Body of pancreas (tissue), 4 donors: Measurements from ENCODE around the gene NBPF12. TPM values are rescaled to one million over a fixed set of nuclear protein-coding genes. Genes with fewer than 3 reads are reported as not detected.
A peak's percentile ranks its signal among the peaks of the same experiment; 100 is the strongest.
"Not testable (repeated sequence)": the region's sequence is repeated elsewhere in the genome, so short reads cannot be mapped to it uniquely, and the experiment has no call there.

Experiments used
- ATAC-seq: fragments of 150-250 bp; one replicate; pipeline ENCODE4 v1.9.1; 2016
- DNase-seq, 4 donors: peaks; one replicate each; pipeline ENCODE4 v3.0.0-alpha.2; 2019
- H3K27ac ChIP-seq, 4 donors: fragments of 200-600 bp; sonication (generic); 1 replicate in 3 of 4; 2 replicates in 1 of 4; pipeline versions ENCODE4 v1.5.1 to v1.6.1; 2016 to 2019; ENCODE audit warnings: mild to moderate bottlenecking in 1 of 4, mixed read lengths in 1 of 4, moderate library complexity in 1 of 4
- H3K27me3 ChIP-seq, 2 donors: fragments of 200-600 bp; sonication (generic); one replicate each; pipeline ENCODE4 v1.6.0; 2016; ENCODE audit warnings: mild to moderate bottlenecking in 1 of 2
- H3K36me3 ChIP-seq, 2 donors: fragments of 200-600 bp; sonication (generic); replicated peaks in 1 of 2; 2 replicates each; pipeline ENCODE4 v1.5.1; 2016; ENCODE audit warnings: low read depth in 2 of 2; ENCODE audit not compliant: insufficient read depth in 1 of 2
- H3K4me1 ChIP-seq: fragments of 200-600 bp; sonication (generic); one replicate; pipeline ENCODE4 v1.6.0; 2016
- H3K4me3 ChIP-seq, 2 donors: fragments of 200-600 bp; sonication (generic); 1 replicate in 1 of 2; 2 replicates in 1 of 2; pipeline ENCODE4 v1.5.1; 2016 to 2019
- H3K9me3 ChIP-seq, 3 donors: fragments of 200-600 bp; sonication (generic); 1 replicate in 2 of 3; 2 replicates in 1 of 3; pipeline ENCODE4 v1.5.1; 2016
- WGBS, 2 donors: methylation state at CpG; one replicate each; pipeline ENCODE4 v1.1.5; 2017; 5-methylcytosine and 5-hydroxymethylcytosine counted together
- intact Hi-C: fragments of 100-400 bp; cut with DNase I; formaldehyde crosslinking; loops from one replicate; pipeline ENCODE4 v1.15.1; 2023
- total RNA-seq, 2 donors: library from RNA; depleted of rRNA; stranded (reverse); fragments of >200 nt; gene quantifications; one replicate each; pipeline ENCODE4 v1.1.0, GENCODE V29; 2016
- TF ChIP-seq, protein P1 (sequence below), 7 experiments: fragments of 450-650 bp in 4 of 7; fragments of 200-600 bp in 3 of 7; sonication (generic) in 3 of 7; IDR thresholded peaks; one replicate each; pipeline ENCODE4 v1.5.1; 2016 to 2019; ENCODE audit warnings: antibody characterized with exemption in 7 of 7

NBPF12 gene
- total RNA-seq, 2 donors from 2014 or later = 28.3 to 32.0 TPM

DNA sequence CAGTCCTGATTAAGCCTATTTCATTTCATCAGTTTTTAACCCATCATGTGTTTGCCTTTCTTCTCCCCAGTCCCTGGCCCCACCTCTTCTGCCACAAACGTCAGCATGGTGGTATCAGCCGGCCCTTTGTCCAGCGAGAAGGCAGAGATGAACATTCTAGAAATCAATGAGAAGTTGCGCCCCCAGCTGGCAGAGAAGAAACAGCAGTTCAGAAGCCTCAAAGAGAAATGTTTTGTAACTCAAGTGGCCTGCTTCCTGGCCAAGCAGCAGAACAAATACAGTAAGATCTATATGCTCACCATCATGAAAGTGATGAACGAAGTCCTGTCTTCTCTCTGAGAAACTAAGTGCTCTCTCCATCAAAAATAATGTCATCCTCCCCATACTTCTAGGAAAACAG is 34.6 kb downstream of the NBPF12 start:
- H3K27ac ChIP-seq, ATAC-seq, H3K4me3 ChIP-seq, H3K9me3 ChIP-seq, H3K4me1 ChIP-seq, H3K36me3 ChIP-seq, H3K27me3 ChIP-seq, DNase-seq, intact Hi-C loops: not testable (repeated sequence)
- TF ChIP-seq, protein P1, sequence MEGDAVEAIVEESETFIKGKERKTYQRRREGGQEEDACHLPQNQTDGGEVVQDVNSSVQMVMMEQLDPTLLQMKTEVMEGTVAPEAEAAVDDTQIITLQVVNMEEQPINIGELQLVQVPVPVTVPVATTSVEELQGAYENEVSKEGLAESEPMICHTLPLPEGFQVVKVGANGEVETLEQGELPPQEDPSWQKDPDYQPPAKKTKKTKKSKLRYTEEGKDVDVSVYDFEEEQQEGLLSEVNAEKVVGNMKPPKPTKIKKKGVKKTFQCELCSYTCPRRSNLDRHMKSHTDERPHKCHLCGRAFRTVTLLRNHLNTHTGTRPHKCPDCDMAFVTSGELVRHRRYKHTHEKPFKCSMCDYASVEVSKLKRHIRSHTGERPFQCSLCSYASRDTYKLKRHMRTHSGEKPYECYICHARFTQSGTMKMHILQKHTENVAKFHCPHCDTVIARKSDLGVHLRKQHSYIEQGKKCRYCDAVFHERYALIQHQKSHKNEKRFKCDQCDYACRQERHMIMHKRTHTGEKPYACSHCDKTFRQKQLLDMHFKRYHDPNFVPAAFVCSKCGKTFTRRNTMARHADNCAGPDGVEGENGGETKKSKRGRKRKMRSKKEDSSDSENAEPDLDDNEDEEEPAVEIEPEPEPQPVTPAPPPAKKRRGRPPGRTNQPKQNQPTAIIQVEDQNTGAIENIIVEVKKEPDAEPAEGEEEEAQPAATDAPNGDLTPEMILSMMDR (IDR thresholded peaks at IDR 0.05) = peak in 2 of 7 experiments; percentile 2 to 16
- 28 to 44% methylated on average over 3 to 5 of the region's 5 CpGs for whole genome bisulfite sequencing, 2 donors

DNA sequence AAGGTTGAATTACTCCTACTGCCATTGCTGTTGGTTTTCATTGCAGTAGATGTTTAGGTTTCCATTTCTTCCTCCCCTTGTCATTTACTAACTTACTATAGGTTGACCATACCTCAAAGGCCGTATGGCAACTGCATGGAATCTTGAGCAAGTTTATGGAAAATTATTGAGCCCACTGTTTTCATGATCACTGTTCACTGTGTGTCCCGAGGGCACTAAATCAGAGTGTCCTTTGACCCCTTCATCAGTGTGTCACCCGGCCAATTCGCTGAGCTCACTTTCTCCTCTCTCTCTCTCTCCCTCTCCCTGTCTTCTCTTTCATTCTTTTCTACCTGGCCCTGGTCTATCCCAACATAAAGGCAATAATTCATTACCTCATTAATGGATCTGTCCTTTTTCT is 47.7 kb downstream of the NBPF12 start:
- H3K36me3 ChIP-seq, ATAC-seq, DNase-seq, H3K27me3 ChIP-seq, H3K9me3 ChIP-seq, H3K4me3 ChIP-seq, H3K27ac ChIP-seq, H3K4me1 ChIP-seq, intact Hi-C loops: not testable (repeated sequence)
- WGBS, 2 donors = 58 to 69% methylated on average over 4 of the region's 4 CpGs

DNA sequence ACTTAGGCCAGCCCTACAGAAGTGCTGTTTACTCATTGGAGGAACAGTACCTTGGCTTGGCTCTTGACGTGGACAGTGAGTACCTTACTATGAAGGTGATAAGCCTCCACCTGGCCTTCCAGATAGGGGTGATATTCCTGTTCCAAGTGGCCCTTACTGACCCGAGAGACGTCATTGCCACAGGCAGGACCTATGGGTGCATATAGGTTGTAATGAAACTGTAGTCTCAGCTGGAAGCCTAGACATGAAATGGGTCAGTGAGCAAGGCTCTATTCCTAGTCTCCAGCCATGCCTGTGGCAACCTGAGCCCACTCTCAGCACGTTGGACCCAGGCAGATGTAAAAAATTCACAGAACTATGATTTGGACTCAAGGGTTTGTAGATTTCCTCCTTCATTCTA is 48.3 kb downstream of the NBPF12 start:
- DNase-seq, H3K36me3 ChIP-seq, intact Hi-C loops, H3K4me3 ChIP-seq, H3K27ac ChIP-seq, ATAC-seq, H3K27me3 ChIP-seq, H3K4me1 ChIP-seq, H3K9me3 ChIP-seq: not testable (repeated sequence)
- no CpG with 5 or more reads among the region's 4 CpGs for WGBS, 2 donors

DNA sequence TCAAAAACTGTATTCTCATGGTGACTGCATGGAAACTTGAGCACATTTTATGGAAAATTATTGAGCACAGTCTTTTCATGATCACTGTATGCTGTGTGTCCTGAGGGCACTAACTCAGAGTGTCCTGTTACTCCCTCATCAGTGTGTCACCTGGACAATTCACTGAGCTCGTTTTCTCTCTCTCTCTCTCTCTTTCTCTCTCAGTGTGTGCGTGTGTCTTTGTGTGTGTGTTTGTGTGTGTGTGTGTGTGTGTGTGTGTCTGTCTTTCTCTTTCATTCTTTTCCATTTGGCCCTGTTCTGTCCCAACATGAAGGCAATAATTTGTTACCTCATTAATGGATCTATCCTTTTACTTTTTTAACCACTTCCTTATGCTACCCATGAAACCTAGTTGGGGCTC is 49.4 kb downstream of the NBPF12 start:
- DNase-seq, H3K9me3 ChIP-seq, H3K4me3 ChIP-seq, H3K36me3 ChIP-seq, H3K27ac ChIP-seq, ATAC-seq, H3K4me1 ChIP-seq, H3K27me3 ChIP-seq, intact Hi-C loops: not testable (repeated sequence)
- WGBS, 2 donors = 76 to 87% methylated on average over 2 of the region's 2 CpGs

DNA sequence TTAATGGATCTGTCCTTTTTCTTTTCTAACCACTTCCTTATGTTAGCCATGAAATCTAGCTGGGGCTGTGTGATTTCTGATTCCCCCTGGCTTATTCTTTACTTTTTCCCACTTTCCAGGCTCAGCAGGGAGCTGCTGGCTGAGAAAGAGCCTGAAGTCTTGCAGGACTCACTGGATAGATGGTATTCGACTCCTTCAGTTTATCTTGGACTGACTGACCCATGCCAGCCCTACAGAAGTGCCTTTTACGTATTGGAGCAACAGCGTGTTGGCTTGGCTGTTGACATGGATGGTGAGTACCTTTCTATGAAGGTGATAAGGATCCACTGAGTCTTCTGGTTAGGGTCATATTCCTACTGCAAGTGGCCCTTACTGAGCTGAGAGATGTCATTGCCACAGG is 51.3 kb downstream of the NBPF12 start:
- H3K4me1 ChIP-seq, H3K4me3 ChIP-seq, H3K27ac ChIP-seq, H3K27me3 ChIP-seq, H3K9me3 ChIP-seq, H3K36me3 ChIP-seq, ATAC-seq, intact Hi-C loops: not testable (repeated sequence)
- 81% methylated on average over 2 of the region's 3 CpGs; no CpG with 5 or more reads in 1 of the 2 donors for WGBS, 2 donors
- DNase-seq = peak in 1 of 4 donors; percentile 19

DNA sequence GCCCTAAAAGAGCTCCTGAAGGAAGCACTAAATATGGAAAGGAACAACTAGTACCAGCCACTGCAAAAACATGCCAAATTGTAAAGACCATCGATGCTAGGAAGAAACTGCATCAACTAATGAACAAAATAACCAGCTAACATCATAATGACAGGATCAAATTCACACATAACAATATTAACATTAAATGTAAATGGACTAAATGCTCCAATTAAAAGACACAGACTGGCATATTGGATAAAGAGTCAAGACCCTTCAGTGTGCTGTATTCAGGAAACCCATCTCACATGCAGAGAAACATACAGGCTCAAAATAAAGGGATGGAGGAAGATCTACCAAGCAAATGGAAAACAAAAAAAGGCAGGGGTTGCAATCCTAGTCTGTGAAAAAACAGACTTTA is 70.4 kb downstream of the NBPF12 start:
- H3K4me1 ChIP-seq, ATAC-seq, H3K36me3 ChIP-seq, intact Hi-C loops, H3K4me3 ChIP-seq, H3K9me3 ChIP-seq, DNase-seq, H3K27ac ChIP-seq, H3K27me3 ChIP-seq: not testable (repeated sequence)
- WGBS, 2 donors = 69 to 86% methylated on average over 1 of the region's 1 CpG

DNA sequence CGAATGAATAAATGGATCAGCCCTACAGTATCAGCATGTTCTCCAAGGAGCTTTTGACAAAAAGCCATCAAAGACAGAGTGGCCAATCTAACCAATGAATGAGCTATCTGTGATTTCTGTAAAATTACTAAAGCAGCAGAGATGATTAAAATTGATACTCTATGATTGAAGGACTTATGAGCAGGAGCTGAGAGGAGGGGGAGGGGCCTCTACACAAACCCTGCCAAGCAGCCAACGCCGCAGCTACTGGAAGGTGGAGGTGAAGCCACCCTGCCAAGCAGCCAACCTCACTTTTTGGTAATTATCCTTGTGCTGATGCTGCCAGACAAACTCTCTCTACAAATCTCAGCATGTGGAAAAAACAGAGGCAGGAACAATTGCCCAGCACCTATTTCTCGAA is 88.9 kb downstream of the NBPF12 start:
- ATAC-seq, H3K9me3 ChIP-seq, H3K27me3 ChIP-seq, DNase-seq, H3K4me1 ChIP-seq, H3K27ac ChIP-seq, intact Hi-C loops, H3K4me3 ChIP-seq, H3K36me3 ChIP-seq: not testable (repeated sequence)
- WGBS, 2 donors = 71 to 80% methylated on average over 4 of the region's 4 CpGs

DNA sequence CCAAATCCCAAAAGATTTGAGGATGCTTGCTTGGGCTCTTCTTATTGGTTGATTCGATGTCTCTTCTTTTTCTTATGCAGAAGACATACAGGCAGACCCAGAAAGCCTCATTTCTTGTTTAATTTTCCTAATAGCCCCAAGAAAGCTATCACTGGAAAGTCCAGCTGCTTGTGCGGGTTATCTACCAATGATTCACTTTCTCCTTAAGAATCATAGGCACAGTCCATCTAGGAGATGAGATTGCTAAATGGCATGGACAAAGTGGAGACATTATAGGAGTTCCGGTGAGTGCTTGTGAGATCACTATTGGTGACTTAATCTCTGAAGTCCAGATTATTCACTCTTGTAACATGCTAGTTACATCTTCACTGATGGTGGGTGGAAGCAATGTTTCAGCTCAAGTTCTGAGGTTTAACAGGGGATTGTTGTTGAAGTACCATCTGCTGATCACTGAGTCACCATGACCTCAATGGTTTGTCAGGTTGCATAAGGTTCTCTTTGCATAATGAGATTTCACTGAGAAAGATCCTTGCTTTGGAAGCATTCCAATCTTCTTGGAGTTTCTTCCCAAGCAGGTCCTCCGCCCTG is 92.0 kb downstream of the NBPF12 start:
- H3K4me3 ChIP-seq, H3K36me3 ChIP-seq, H3K27me3 ChIP-seq, DNase-seq, H3K27ac ChIP-seq, H3K9me3 ChIP-seq, H3K4me1 ChIP-seq, ATAC-seq, intact Hi-C loops: not testable (repeated sequence)
- 50 to 74% methylated on average over 3 to 4 of the region's 4 CpGs for WGBS, 2 donors
